GM10847 (cell line): ENCODE measurements around the gene CFAP46.

ENCODE experiments used
- POLR2A ChIP-seq: IDR thresholded peaks from 2 replicates; pipeline ENCODE4 v1.6.1; 2011; ENCODE audit not compliant: insufficient read length; ENCODE audit errors: extremely low read depth

Gene CFAP46

GRCh38 chr10:132897516-132898381, 44.6 kb downstream of the CFAP46 start:
- TF ChIP-seq POLR2A: no peak

DNA sequence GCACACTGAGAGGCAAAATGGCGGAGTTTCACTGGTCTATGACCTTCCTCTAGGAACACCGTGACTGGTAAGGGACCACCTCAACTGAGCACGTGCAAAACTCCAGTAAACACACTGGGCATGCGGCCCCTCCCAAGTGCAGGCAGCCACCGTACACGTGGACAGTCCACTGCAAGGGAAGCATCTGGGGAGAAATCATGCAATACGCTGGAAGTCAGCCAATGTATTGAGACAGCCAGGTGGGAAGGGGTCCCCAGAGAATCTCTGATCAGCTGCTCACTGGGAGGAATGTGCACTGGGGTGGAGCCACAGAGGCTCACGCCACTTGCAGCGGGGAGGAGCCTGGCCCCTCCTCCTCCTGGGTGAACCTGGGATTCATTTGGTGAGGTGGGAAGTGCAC, 49.3 kb downstream of the CFAP46 start:
- no peak for TF ChIP-seq POLR2A

DNA sequence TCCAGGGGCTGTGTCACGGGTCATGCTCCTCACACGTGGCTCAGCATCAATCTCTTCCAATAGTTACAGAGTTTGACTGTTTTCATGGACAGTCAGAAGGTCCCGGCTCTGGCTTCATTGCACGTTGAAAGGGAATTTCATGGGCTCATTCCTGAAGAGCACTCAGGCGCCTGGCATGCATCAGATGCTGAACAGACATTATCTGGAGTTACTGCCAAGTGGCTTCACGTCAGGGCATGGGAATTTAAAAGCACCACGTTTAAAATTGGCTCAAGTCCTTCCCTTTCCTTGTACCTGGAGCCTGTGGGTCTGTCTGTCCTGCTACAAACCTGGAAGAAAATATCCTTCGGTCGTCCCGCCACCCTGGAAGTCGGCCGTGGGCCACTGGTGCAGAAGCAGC, 50.4 kb downstream of the CFAP46 start:
- TF ChIP-seq POLR2A: no peak

DNA sequence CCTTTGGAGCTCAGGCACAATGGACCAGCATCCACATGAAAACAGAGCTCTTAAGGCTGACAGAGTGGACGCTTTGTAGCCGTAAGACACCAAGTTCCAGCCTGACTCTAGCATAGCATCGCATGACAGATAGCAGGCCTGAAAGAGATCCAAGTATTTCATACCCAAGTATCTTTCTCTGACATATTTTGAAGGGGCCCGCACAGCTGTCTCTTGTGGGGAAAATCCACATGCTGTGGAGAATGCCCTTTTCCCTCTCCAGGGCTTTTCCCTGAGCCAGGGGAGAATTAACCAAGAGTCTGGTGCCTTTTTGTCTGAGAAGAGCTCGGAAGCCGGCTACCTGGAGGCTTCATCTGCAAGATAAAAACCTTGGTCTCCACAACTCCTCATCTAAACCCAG, 51.0 kb downstream of the CFAP46 start:
- TF ChIP-seq POLR2A: no peak

- TF ChIP-seq POLR2A: no peak
These were observed 52.1 kb downstream of the CFAP46 start for GRCh38 chr10:132890301-132890700.

DNA sequence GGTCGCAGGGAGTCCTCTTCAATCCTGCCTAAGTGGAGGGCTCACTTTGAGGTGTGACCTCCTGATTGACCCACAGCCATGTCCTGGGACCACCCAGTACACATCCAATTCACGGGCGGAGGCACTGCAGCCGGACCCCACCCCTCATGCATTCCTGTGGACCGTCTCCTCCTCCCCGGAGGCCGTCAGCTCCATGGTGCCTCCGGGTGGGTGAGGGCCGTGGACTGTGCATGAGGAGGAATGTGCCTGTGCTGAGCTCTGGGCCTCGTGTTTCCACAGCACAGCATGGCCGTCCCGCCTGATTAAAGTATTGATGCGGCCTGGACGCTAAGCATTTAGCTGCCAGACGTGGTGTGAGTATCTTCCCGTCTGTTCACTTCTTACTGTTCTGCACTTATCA, 52.8 kb downstream of the CFAP46 start:
- no peak for TF ChIP-seq POLR2A

DNA sequence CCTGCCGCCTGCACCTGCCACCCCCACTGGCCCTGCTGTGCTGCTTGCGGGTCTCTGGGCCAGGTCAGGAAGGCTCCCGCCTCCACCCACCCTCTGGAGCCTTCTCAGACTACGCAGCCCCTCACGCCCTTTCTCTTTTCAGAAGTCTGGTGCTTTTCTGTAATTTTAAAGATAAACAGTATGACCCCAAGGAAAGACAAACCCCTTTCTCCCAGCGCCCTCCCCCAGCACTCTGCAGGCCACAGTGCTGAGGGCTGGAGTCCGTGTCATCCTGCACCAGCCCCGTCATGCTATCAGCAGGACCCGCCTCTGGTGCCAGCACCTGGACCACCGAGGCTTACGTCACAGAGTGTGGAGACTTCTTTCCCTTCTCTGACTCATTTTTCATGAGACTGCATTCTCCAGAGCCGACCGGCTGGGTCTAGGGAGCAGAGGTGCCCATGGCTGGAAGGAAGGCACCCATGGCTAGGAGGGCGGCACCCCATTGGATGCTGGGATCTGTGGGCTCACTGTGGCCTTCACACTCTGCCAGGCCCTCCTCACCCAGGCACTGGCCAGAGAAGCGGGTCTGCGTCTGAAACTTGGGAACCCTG, 53.4 kb downstream of the CFAP46 start:
- TF ChIP-seq POLR2A: no peak

- no peak for TF ChIP-seq POLR2A
These were observed 55.9 kb downstream of the CFAP46 start for GRCh38 chr10:132886211-132887099.

- TF ChIP-seq POLR2A: no peak
These were observed 56.7 kb downstream of the CFAP46 start for GRCh38 chr10:132885451-132886210.

GRCh38 chr10:132884691-132885271, 57.6 kb downstream of the CFAP46 start:
- TF ChIP-seq POLR2A: no peak

DNA sequence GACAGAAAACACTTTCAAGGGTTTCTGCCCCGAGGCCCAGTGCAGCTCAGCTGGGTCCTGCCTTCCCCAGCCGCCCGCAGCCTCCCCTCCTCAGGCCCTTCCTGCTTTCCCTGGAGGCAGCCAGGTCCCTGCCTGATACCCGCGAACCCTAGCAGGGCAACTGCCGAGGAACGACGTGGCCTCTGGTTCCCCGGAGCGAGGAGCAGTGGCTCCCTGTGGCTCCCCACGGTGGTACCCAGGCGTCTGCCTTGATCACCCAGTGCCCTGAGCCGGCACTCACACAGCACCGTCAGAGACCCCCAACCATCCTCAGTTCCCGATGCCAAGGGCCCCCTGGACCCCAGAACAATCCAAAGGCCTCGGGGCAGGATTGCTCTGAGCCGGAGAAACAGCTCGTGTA, 58.3 kb downstream of the CFAP46 start:
- TF ChIP-seq POLR2A: no peak

- no peak for TF ChIP-seq POLR2A
These were observed 58.9 kb downstream of the CFAP46 start for GRCh38 chr10:132883391-132883881.

GRCh38 chr10:132882069-132882951, 60.1 kb downstream of the CFAP46 start:
- TF ChIP-seq POLR2A: no peak
